ENCODE results near the gene CLCN7. TPM values are rescaled to one million over a fixed set of nuclear protein-coding genes. Genes with fewer than 3 reads are reported as not detected.

The CLCN7 gene
- total RNA-seq, 4 donors from 2014 or later, result 21.5 to 145 (median 57.2) TPM

DNA sequence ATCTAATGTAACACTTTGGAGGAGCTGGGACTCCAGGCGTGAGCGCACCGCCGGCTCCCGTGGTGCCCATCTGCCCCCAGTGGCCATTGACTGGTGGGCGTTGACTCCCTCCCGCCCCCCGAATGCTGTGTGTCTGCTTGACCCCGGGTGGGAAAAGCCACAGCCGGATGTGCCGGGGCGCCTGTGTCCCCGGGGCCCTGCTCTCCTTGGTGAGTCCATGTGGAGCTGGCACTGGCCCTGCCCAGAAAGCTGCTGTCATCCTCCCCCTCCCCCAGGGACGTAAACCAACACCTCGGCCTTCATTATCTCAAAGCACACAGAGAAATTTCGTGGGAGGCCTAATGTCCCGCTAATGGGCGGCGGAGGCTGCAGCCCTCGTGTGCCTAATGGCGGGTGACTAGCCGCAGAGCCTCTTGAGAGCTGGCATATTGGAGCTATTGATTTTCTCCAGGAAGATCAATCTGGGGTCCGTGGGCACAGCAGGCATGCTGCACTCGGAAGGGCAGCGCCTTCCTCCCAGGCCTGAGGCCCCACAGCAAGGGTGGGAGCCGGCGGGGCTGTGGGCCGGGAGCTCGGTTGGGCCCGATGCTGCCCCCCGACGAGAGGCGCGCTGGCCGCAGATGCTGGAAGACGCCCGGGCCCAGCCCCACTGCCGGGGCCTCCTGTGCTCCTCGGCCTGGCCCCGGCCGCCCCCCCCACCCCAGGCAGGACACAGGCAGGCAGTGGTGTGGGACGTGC is 47.9 kb downstream of the CLCN7 start:
- Histone ChIP-seq H3K4me1 (no peaks in the 10 kb centered on the region), H3K4me3 (no peak overlapping the region), H3K27me3 (no peaks in the 10 kb centered on the region), H3K9me3 (no peaks in the 10 kb centered on the region), H3K27ac (no peak overlapping the region), H3K36me3 (no peaks in the 10 kb centered on the region)
- TF ChIP-seq, protein P1, sequence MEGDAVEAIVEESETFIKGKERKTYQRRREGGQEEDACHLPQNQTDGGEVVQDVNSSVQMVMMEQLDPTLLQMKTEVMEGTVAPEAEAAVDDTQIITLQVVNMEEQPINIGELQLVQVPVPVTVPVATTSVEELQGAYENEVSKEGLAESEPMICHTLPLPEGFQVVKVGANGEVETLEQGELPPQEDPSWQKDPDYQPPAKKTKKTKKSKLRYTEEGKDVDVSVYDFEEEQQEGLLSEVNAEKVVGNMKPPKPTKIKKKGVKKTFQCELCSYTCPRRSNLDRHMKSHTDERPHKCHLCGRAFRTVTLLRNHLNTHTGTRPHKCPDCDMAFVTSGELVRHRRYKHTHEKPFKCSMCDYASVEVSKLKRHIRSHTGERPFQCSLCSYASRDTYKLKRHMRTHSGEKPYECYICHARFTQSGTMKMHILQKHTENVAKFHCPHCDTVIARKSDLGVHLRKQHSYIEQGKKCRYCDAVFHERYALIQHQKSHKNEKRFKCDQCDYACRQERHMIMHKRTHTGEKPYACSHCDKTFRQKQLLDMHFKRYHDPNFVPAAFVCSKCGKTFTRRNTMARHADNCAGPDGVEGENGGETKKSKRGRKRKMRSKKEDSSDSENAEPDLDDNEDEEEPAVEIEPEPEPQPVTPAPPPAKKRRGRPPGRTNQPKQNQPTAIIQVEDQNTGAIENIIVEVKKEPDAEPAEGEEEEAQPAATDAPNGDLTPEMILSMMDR (IDR thresholded peaks at IDR 0.05), result no peak
- no peak for TF ChIP-seq POLR2A (IDR thresholded peaks at IDR 0.05)
- intact Hi-C loops (cut with DNase I; ENCODE audit: low total_unique reads), result no loop called here
- DNase-seq, result no peak

DNA sequence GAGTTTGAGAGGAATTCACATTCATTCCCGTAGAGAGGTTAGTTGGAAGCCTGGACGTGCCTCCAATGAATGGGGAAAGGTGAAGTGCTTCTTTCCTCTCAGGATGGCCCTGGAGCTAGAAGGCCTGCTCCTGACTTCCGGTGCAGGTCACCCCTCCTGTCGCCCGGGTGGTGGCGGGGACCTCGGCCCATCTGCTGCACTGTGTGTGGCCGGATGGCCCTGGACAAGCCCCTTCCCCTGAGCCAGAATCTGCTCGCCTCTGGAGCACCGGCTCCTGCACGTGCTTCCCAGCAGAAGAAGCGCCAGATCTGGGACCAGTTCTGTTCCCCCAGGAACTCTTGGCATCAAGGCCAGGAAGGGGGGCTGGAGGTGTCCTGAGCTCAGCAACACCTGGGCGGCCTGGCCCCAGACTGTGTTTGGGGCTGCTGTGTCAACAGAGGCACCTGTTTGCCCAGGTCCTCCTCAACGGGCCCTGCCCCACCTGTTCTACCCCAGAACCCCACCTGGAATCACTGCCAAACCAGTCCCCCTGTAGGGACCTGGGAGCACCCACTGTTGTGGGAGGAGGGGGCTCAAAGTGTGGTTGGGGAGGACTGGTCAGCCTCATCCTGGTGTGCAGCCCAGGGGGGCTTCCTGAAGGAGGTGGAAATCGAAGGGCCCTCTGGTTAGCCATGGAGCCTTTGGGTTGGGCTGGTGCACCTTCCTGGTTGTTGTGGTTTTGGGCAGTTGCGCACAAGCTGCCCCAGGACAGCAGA is 49.0 kb downstream of the CLCN7 start:
- intact Hi-C loops (cut with DNase I; ENCODE audit: low total_unique reads), result no loop called here
- TF ChIP-seq POLR2A (IDR thresholded peaks at IDR 0.05), result no peak
- TF ChIP-seq, protein P1 (IDR thresholded peaks at IDR 0.05), result no peak
- H3K27ac ChIP-seq, result no peak overlapping the region

DNA sequence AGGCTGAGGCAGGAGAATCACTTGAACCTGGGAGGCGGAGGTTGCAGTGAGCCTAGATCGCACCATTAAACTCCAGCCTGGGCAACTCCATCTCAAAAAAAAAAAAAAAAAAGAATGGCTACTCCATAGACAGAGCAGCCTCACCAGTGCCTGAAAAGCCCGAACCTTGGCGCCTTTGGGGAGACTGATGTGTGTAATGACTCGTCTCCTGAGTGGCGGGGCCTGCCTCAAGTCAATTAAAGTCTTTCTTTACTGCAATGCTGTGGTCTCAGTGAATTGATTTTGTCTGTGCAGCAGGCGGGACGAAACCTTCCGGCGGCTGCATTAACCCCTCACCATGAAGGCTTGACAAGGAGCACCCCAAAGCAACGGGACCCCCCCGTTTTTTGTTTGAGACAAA is 50.8 kb downstream of the CLCN7 start:
- no peak for TF ChIP-seq POLR2A (IDR thresholded peaks at IDR 0.05)
- TF ChIP-seq, protein P1 (IDR thresholded peaks at IDR 0.05), result no peak
- H3K4me1 ChIP-seq, result no peaks in the 10 kb centered on the region
- H3K27ac ChIP-seq, result no peak overlapping the region
- DNase-seq, result no peak
- H3K9me3 ChIP-seq, result no peaks in the 10 kb centered on the region
- H3K4me3 ChIP-seq, result no peak overlapping the region
- intact Hi-C loops (cut with DNase I; ENCODE audit: low total_unique reads), result no loop called here
- H3K27me3 ChIP-seq, result no peaks in the 10 kb centered on the region
- no peaks in the 10 kb centered on the region for H3K36me3 ChIP-seq

More for the DNA sequence above, 49.0 kb downstream of the CLCN7 start:
- no peaks in the 10 kb centered on the region for H3K4me1 ChIP-seq
- no peak overlapping the region for H3K4me3 ChIP-seq
- no peak for DNase-seq
- H3K36me3 ChIP-seq, result no peaks in the 10 kb centered on the region
- H3K27me3 ChIP-seq, result no peaks in the 10 kb centered on the region
- H3K9me3 ChIP-seq, result no peaks in the 10 kb centered on the region

DNA sequence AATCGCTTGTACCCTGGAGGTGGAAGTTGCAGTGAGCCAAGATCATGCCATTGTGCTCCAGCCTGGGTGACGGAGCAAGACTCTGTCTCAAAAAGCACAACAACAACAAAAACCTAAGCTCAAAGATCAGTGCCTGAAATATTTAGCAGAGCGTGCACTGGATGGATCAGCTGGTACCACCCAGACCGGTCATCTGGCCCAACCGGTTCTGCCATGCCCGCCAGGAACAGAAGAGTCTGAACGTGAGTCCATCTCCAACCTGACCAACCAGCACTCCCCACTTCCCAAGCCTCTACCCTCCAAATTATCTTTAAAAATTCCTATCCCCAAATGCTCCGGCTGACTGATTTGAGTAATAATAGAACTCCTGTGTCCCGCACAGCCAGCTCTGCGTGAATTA is 52.8 kb downstream of the CLCN7 start:
- Histone ChIP-seq H3K36me3 (no peaks in the 10 kb centered on the region), H3K9me3 (no peaks in the 10 kb centered on the region), H3K4me3 (no peak overlapping the region), H3K27me3 (no peaks in the 10 kb centered on the region), H3K27ac (peak overlapping the region; percentile 87 to 91), H3K4me1 (no peaks in the 10 kb centered on the region)
- no peak for DNase-seq
- intact Hi-C loops (cut with DNase I; ENCODE audit: low total_unique reads), result no loop called here
- TF ChIP-seq, protein P1 (IDR thresholded peaks at IDR 0.05), result no peak
- no peak for TF ChIP-seq POLR2A (IDR thresholded peaks at IDR 0.05)

DNA sequence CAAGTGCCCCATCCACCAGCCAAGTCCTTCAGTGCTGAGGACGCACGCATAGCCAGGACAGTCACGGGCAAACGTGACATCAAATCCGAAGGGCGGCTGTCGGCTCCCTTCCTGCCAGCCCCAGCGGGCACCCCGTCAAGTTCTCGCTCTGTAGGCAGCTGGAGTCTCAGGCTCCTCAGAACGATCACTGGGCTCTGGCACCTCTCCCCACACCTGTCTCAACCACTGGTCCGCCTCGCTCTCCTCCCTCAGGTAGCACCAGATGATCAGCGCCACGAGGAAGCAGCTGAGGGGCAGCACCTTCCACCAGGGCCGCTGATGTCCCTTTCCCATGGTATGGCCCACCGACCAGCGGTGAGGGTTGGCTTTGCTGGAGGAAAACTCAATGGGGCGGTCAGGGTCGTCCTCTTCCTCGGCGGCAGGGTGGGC is 54.7 kb downstream of the CLCN7 start:
- no peaks in the 10 kb centered on the region for H3K27me3 ChIP-seq
- H3K9me3 ChIP-seq, result no peaks in the 10 kb centered on the region
- H3K27ac ChIP-seq, result peak overlapping the region; percentile 87 to 91
- intact Hi-C loops (cut with DNase I; ENCODE audit: low total_unique reads), result no loop called here
- H3K4me1 ChIP-seq, result no peaks in the 10 kb centered on the region
- no peaks in the 10 kb centered on the region for H3K36me3 ChIP-seq
- no peak for DNase-seq
- H3K4me3 ChIP-seq, result peak overlapping the region; percentile 58 to 66
- TF ChIP-seq, protein P1 (IDR thresholded peaks at IDR 0.05), result no peak
- TF ChIP-seq POLR2A (IDR thresholded peaks at IDR 0.05), result no peak

All from uterus (tissue), 4 donors.